Thyroid gland (tissue), 4 donors: ENCODE measurements around the gene GARIN5A. TPM values are rescaled to one million over a fixed set of nuclear protein-coding genes. Genes with fewer than 3 reads are reported as not detected.

Experiments
- DNase-seq, 2 donors: peaks; one replicate each; pipeline ENCODE4 v3.0.0-alpha.2; 2019
- H3K27ac ChIP-seq, 3 donors: fragments of 200-600 bp; sonication (generic); 1 replicate in 2 of 3; 2 replicates in 1 of 3; pipeline ENCODE4 v1.5.1; 2016 to 2019; ENCODE audit warnings: mild to moderate bottlenecking in 1 of 3, moderate library complexity in 1 of 3
- H3K27me3 ChIP-seq: fragments of 200-600 bp; sonication (generic); one replicate; pipeline ENCODE4 v1.5.1; 2019
- H3K36me3 ChIP-seq, 2 donors: fragments of 200-600 bp; sonication (generic); one replicate each; pipeline ENCODE4 v1.5.1; 2016 to 2019
- H3K4me1 ChIP-seq, 2 donors: fragments of 200-600 bp; sonication (generic); one replicate each; pipeline ENCODE4 v1.5.1; 2017 to 2019
- H3K4me3 ChIP-seq, 3 donors: fragments of 200-600 bp; sonication (generic); replicated peaks in 1 of 3; 1 replicate in 2 of 3; 2 replicates in 1 of 3; pipeline ENCODE4 v1.5.1; 2016; ENCODE audit warnings: mild to moderate bottlenecking in 1 of 3
- H3K9me3 ChIP-seq: fragments of 200-600 bp; sonication (generic); one replicate; pipeline ENCODE4 v1.5.1; 2017
- POLR2A ChIP-seq, 2 donors: fragments of 450-650 bp; IDR thresholded peaks; one replicate each; pipeline ENCODE4 v1.6.1; 2017; ENCODE audit warnings: antibody characterized with exemption in 2 of 2, mild to moderate bottlenecking in 2 of 2, moderate library complexity in 1 of 2
- WGBS, 2 donors: methylation state at CpG; one replicate each; pipeline ENCODE4 v1.1.5; 2017; 5-methylcytosine and 5-hydroxymethylcytosine counted together
- intact Hi-C: fragments of 100-400 bp; cut with DNase I; formaldehyde crosslinking; loops from one replicate; pipeline ENCODE4 v1.15.1; 2023
- total RNA-seq, 4 donors: library from RNA; depleted of rRNA; stranded (reverse); fragments of >200 nt; gene quantifications; one replicate each; pipeline ENCODE4 v1.2.3, GENCODE V29; 2016
- TF ChIP-seq, protein P1 (sequence below), 6 experiments: fragments of 200-600 bp in 3 of 6; fragments of 450-650 bp in 3 of 6; sonication (generic) in 3 of 6; IDR thresholded peaks; one replicate each; pipeline ENCODE4 v1.5.1; 2016 to 2019; ENCODE audit warnings: antibody characterized with exemption in 6 of 6, mild to moderate bottlenecking in 2 of 6, inconsistent platforms in 1 of 6, moderate library complexity in 1 of 6

The GARIN5A gene
- total RNA-seq, 4 donors from 2014 or later = 1.4 to 8.1 (median 5.0) TPM

DNA sequence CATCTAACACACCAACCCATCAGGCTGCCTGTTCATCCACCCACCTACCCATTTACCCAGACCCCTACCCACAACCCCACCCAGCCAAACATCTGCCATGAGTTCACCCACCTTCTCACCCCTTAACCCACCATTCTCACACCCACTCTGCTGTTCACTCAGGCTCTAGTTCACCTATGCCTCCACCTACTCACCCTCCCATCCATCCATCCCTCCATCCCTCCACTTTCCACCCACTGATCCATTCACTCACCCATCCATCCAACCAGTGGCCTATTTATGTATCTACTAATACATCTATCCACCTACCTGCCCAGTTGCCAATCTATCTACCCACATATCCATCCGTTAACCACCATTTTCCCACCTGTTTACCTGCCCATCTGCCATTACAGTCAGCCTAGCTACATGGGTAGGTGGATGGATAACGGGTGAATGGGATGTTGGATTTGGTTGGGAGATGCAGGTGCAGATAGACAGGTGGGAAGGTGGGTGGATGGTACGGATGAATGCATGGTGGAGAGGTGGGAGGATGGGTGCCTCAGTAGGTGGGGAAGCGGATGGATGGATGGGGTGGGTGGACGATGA lies 38.7 kb downstream of the GARIN5A start:
- Histone ChIP-seq H3K27ac (no peak overlapping the region), H3K4me1 (no peaks in the 10 kb centered on the region), H3K4me3 (no peak overlapping the region), H3K27me3 (no peaks in the 10 kb centered on the region), H3K9me3 (no peaks in the 10 kb centered on the region), H3K36me3 (no peaks in the 10 kb centered on the region)
- 91 to 96% methylated on average over 5 of the region's 5 CpGs for WGBS, 2 donors
- intact Hi-C loops = no loop called here
- DNase-seq = no peak
- TF ChIP-seq, protein P1, sequence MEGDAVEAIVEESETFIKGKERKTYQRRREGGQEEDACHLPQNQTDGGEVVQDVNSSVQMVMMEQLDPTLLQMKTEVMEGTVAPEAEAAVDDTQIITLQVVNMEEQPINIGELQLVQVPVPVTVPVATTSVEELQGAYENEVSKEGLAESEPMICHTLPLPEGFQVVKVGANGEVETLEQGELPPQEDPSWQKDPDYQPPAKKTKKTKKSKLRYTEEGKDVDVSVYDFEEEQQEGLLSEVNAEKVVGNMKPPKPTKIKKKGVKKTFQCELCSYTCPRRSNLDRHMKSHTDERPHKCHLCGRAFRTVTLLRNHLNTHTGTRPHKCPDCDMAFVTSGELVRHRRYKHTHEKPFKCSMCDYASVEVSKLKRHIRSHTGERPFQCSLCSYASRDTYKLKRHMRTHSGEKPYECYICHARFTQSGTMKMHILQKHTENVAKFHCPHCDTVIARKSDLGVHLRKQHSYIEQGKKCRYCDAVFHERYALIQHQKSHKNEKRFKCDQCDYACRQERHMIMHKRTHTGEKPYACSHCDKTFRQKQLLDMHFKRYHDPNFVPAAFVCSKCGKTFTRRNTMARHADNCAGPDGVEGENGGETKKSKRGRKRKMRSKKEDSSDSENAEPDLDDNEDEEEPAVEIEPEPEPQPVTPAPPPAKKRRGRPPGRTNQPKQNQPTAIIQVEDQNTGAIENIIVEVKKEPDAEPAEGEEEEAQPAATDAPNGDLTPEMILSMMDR (IDR thresholded peaks at IDR 0.05) = no peak
- TF ChIP-seq POLR2A (IDR thresholded peaks at IDR 0.05) = no peak

DNA sequence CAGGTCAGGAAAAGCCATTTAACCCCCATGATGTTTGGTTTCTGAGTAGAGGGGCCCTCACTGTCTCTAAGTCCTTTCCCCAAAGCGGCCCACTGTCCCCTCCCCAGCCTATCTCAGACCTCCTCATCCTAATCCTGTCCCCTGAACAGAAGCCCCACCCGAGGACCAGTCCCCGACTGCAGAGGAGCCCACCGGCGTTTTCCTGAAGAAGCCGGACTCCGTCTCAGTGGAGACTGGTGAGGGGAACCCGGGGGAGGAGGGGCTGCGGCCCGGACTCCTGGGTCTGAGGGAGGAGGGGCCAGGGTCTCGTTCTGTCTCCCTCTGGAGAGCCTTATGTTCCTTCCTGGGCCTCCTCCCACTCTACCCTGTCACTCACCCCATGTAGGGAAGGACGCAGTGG lies 41.0 kb downstream of the GARIN5A start:
- H3K27me3 ChIP-seq = no peaks in the 10 kb centered on the region
- no peak overlapping the region for H3K27ac ChIP-seq
- H3K36me3 ChIP-seq = no peaks in the 10 kb centered on the region
- peaks cover 6 to 9% of the 10 kb centered on the region in 2 donors for H3K4me1 ChIP-seq
- H3K9me3 ChIP-seq = no peaks in the 10 kb centered on the region
- intact Hi-C loops = no loop called here
- TF ChIP-seq POLR2A (IDR thresholded peaks at IDR 0.05) = no peak
- H3K4me3 ChIP-seq = no peak overlapping the region
- WGBS, 2 donors = 69 to 73% methylated on average over 11 of the region's 12 CpGs
- DNase-seq = no peak

DNA sequence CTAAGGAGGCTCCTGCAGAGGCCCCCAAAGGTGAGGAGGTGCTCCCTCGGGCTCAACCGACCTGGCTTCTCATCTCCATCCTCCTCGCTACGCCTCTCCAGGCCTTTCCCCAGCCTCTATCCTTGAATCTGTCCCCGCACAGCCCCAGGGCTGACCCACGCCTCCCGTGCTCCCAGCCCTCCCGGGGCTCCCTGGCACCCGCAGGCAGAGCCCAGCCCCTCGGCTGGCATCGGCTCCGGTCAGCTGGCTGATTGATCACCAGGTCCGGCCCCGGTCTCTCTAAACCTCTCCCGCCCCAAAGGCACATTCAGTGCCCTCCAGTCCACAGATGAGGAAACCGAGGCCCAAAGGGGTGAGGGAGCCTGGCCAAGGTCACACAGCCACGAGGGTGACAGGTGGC lies 41.4 kb downstream of the GARIN5A start:
- H3K4me3 ChIP-seq = no peak overlapping the region
- H3K9me3 ChIP-seq = no peaks in the 10 kb centered on the region
- WGBS, 2 donors = 86 to 88% methylated on average over 17 of the region's 17 CpGs
- no peaks in the 10 kb centered on the region for H3K27me3 ChIP-seq
- DNase-seq = no peak
- intact Hi-C loops = no loop called here
- H3K36me3 ChIP-seq = no peaks in the 10 kb centered on the region
- H3K27ac ChIP-seq = no peak overlapping the region
- H3K4me1 ChIP-seq = peaks cover 6 to 9% of the 10 kb centered on the region in 2 donors
- TF ChIP-seq POLR2A (IDR thresholded peaks at IDR 0.05) = no peak
- TF ChIP-seq, protein P1 (IDR thresholded peaks at IDR 0.05) = no peak

DNA sequence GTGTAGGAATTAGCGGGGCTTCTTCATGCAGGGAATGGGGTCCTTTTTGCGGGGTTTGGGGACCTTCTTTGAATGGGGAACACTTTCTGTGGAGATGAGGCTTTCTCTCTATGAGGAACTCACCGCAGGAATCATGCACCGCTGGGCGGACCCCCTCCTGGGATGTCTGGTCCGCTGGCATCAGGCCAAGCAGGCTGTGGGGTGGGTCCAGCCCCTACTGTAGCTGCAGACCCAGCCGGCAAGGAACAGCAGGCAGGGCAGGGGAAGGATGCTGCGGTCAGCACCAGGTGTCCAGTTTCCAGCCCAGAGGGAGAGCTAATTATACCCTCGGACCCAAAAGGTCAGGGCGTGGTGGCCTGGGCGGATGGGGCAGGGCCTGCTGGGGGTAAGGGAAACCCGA lies 42.1 kb downstream of the GARIN5A start:
- no peaks in the 10 kb centered on the region for H3K9me3 ChIP-seq
- no peaks in the 10 kb centered on the region for H3K36me3 ChIP-seq
- TF ChIP-seq POLR2A (IDR thresholded peaks at IDR 0.05) = no peak
- TF ChIP-seq, protein P1 (IDR thresholded peaks at IDR 0.05) = no peak
- WGBS, 2 donors = 54 to 62% methylated on average over 10 to 12 of the region's 12 CpGs
- intact Hi-C loops = no loop called here
- no peak overlapping the region for H3K27ac ChIP-seq
- no peak for DNase-seq
- H3K4me3 ChIP-seq = no peak overlapping the region
- no peaks in the 10 kb centered on the region for H3K27me3 ChIP-seq
- H3K4me1 ChIP-seq = peaks cover 6 to 9% of the 10 kb centered on the region in 2 donors

DNA sequence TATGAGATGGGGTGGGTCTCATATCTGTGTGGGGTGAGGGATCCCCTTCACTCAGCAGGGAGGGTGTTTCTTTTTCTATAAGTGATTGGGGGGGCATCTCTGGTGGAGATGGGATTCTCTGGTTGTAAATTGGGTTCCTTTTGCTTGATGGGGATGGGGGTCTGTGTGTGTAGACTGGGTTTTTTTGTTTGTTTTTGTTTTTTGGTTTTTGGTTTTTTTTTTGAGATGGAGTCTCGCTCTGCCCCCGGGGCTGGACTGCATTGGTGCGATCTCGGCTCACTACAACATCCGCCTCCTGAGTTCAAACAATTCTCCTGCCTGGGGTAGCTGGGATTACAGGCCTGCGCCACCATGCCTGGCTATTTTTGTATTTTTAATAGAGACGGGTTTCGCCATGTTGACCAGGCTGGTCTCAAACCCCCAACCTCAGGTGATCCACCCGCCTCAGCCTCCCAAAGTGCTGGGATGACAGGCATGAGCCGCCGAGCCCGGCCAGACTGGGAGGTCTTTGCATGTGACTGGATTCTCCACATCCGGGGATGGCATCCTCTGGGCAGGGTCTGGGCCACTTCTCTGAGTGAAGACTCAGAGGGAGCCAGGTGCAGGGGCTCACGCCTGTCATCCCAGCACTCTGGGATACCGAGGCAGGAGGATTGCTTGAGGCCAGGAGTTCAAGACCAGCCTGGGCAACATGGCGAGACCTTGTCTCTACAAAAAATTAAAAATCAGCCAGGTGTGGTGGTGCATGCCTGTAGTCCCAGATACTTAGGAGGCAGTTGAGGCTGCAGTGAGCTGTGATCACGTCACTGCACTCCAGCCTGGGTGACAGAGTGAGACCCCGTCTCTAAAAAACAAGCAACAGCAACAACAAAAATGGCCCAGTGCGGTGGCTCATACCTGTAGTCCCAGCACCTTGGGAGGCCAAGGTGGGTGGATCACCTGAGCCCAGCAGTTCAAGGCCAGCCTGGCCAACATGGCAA lies 43.2 kb downstream of the GARIN5A start:
- Histone ChIP-seq H3K36me3 (no peaks in the 10 kb centered on the region), H3K27me3 (no peaks in the 10 kb centered on the region), H3K9me3 (no peaks in the 10 kb centered on the region), H3K4me3 (no peak overlapping the region), H3K27ac (no peak overlapping the region), H3K4me1 (peaks cover 6 to 14% of the 10 kb centered on the region in 2 donors)
- intact Hi-C loops = no loop called here
- TF ChIP-seq, protein P1 (IDR thresholded peaks at IDR 0.05) = no peak
- TF ChIP-seq POLR2A (IDR thresholded peaks at IDR 0.05) = no peak
- DNase-seq = no peak
- WGBS, 2 donors = 67 to 75% methylated on average over 11 to 19 of the region's 19 CpGs
